GM23338 (cell line): ENCODE data around the gene KLHDC7B. TPM values are rescaled to one million over a fixed set of nuclear protein-coding genes. Genes with fewer than 3 reads are reported as not detected.

Experiments
- ATAC-seq: fragments of 200-7000 bp; cut with Tn5 transposase; 3 replicates; pipeline ENCODE4 v1.9.1; 2020
- DNase-seq: peaks from one replicate; pipeline ENCODE4 v3.0.0-alpha.2; 2015; ENCODE audit warnings: low spot score
- H2AFZ ChIP-seq: fragments of 200-600 bp; sonication (generic); 2 replicates; pipeline ENCODE4 v1.8.0; 2016; ENCODE audit warnings: antibody characterized with exemption, mild to moderate bottlenecking, moderate library complexity
- H3F3A ChIP-seq: fragments of 200-600 bp; sonication (generic); replicated peaks from 2 replicates; pipeline ENCODE4 v1.8.0; 2017; ENCODE audit warnings: antibody characterized with exemption, mixed run types, low read depth
- H3K27ac ChIP-seq: fragments of 200-600 bp; sonication (generic); 2 replicates; pipeline ENCODE4 v1.6.1; 2016; ENCODE audit warnings: low read depth
- H3K27me3 ChIP-seq: fragments of 200-600 bp; sonication (generic); 2 replicates; pipeline ENCODE4 v1.8.0; 2016; ENCODE audit warnings: mild to moderate bottlenecking, mixed run types, moderate library complexity; ENCODE audit not compliant: insufficient read depth
- H3K36me3 ChIP-seq: fragments of 200-600 bp; sonication (generic); 2 replicates; pipeline ENCODE4 v1.8.0; 2016; ENCODE audit warnings: mild to moderate bottlenecking; ENCODE audit not compliant: insufficient read depth
- H3K4me1 ChIP-seq: fragments of 200-600 bp; sonication (generic); 2 replicates; pipeline ENCODE4 v1.8.0; 2016; ENCODE audit warnings: mild to moderate bottlenecking, moderate library complexity; ENCODE audit not compliant: insufficient read depth
- H3K4me2 ChIP-seq: fragments of 200-600 bp; sonication (generic); 2 replicates; pipeline ENCODE4 v1.7.1; 2017; ENCODE audit warnings: mixed run types
- H3K4me3 ChIP-seq: fragments of 200-600 bp; sonication (generic); 2 replicates; pipeline ENCODE4 v1.6.1; 2016; ENCODE audit warnings: mixed run types
- H3K79me2 ChIP-seq: fragments of 200-600 bp; sonication (generic); replicated peaks from 2 replicates; pipeline ENCODE4 v1.8.0; 2017; ENCODE audit warnings: mild to moderate bottlenecking; ENCODE audit not compliant: insufficient read depth
- H3K9me2 ChIP-seq: fragments of 200-600 bp; sonication (generic); 2 replicates; pipeline ENCODE4 v1.8.0; 2017; ENCODE audit not compliant: insufficient read depth
- H4K20me1 ChIP-seq: fragments of 200-600 bp; sonication (generic); replicated peaks from 2 replicates; pipeline ENCODE4 v1.8.0; 2017; ENCODE audit warnings: mild to moderate bottlenecking; ENCODE audit not compliant: insufficient read depth
- H3K27ac Mint-ChIP-seq: 2 replicates; pipeline ENCODE4 v1.8.0; 2020; ENCODE audit warnings: inconsistent platforms, mild to moderate bottlenecking, moderate library complexity, mixed read lengths
- H3K27me3 Mint-ChIP-seq: 3 replicates; pipeline ENCODE4 v1.8.0; 2022; ENCODE audit warnings: low read depth, mild to moderate bottlenecking, moderate library complexity, mixed read lengths, inconsistent platforms; ENCODE audit not compliant: insufficient read depth, poor library complexity
- H3K36me3 Mint-ChIP-seq: 3 replicates; pipeline ENCODE4 v1.8.0; 2021; ENCODE audit warnings: low read depth, mild to moderate bottlenecking, inconsistent platforms, moderate library complexity, mixed read lengths
- H3K4me1 Mint-ChIP-seq: 3 replicates; pipeline ENCODE4 v1.8.0; 2020; ENCODE audit warnings: mild to moderate bottlenecking, inconsistent platforms, mixed read lengths
- H3K4me3 Mint-ChIP-seq: 3 replicates; pipeline ENCODE4 v1.8.0; 2021; ENCODE audit warnings: moderate library complexity, mild to moderate bottlenecking, inconsistent platforms, mixed read lengths
- H3K9me3 Mint-ChIP-seq: 3 replicates; pipeline ENCODE4 v1.8.0; 2020; ENCODE audit warnings: moderate library complexity, mild to moderate bottlenecking, inconsistent platforms, mixed read lengths
- CREB1 ChIP-seq: fragments of 250-450 bp; sonication (Bioruptor Pico); IDR thresholded peaks from 2 replicates; pipeline ENCODE4 v1.5.0; 2020; ENCODE audit warnings: low read depth, mild to moderate bottlenecking, moderate library complexity
- EZH2 ChIP-seq: fragments of 200-600 bp; sonication (generic); IDR thresholded peaks from one replicate; pipeline ENCODE4 v1.8.0; 2017; ENCODE audit warnings: antibody characterized with exemption, mild to moderate bottlenecking, low read depth; ENCODE audit not compliant: unreplicated experiment
- EZH2phosphoT487 ChIP-seq: fragments of 200-600 bp; sonication (generic); IDR thresholded peaks from one replicate; pipeline ENCODE4 v1.8.1; 2018; ENCODE audit warnings: antibody characterized with exemption; ENCODE audit not compliant: unreplicated experiment
- JUNB ChIP-seq: IDR thresholded peaks from one replicate; pipeline ENCODE4 v1.6.1; 2016; ENCODE audit warnings: antibody characterized with exemption; ENCODE audit not compliant: unreplicated experiment
- NANOG ChIP-seq: IDR thresholded peaks from 2 replicates; pipeline ENCODE4 v1.6.1; 2016; ENCODE audit warnings: antibody characterized with exemption, borderline replicate concordance
- POLR2AphosphoS5 ChIP-seq: IDR thresholded peaks from 2 replicates; pipeline ENCODE4 v1.6.1; 2016; ENCODE audit warnings: antibody characterized with exemption, low read depth
- STAT1 ChIP-seq: IDR thresholded peaks from one replicate; pipeline ENCODE4 v1.6.1; 2016; ENCODE audit warnings: antibody characterized with exemption; ENCODE audit not compliant: unreplicated experiment
- ZNF114 ChIP-seq: fragments of 250-450 bp; sonication (Bioruptor Pico); IDR thresholded peaks from 2 replicates; pipeline ENCODE4 v1.5.0; 2020; ENCODE audit warnings: mild to moderate bottlenecking, moderate library complexity
- ZNF331 ChIP-seq: fragments of 250-450 bp; sonication (Bioruptor Pico); IDR thresholded peaks from 2 replicates; pipeline ENCODE4 v1.5.0; 2020; ENCODE audit warnings: low read depth, mild to moderate bottlenecking, moderate library complexity
- polyA plus RNA-seq: library from polyadenylated mRNA; unstranded; fragments of >200 nt; fragmentation: Nextera tagmentation; extraction: Ambion mirVana; gene quantifications from 2 replicates; pipeline ENCODE4 v1.2.1, GENCODE V29; 2016
- total RNA-seq: library from RNA; depleted of rRNA; stranded (reverse); fragments of >200 nt; shearing (Covaris generic); gene quantifications from 2 replicates; pipeline ENCODE4 v1.2.3, GENCODE V29; 2014
- TF ChIP-seq, protein P1 (sequence below): IDR thresholded peaks from 2 replicates; pipeline ENCODE4 v1.6.1; 2016; ENCODE audit warnings: antibody characterized with exemption
- TF ChIP-seq, protein P2 (sequence below), 2 experiments: fragments of 200-600 bp in 1 of 2; sonication (generic) in 1 of 2; conservative IDR thresholded peaks; 2 replicates each; pipeline versions ENCODE4 v1.5.1 to v1.6.1; 2016 to 2017; ENCODE audit warnings: antibody characterized with exemption in 2 of 2, low read depth in 2 of 2, mild to moderate bottlenecking in 2 of 2, moderate library complexity in 1 of 2
- TF ChIP-seq, protein P3 (sequence below): IDR thresholded peaks from one replicate; pipeline ENCODE4 v1.6.1; 2018; ENCODE audit warnings: antibody characterized with exemption; ENCODE audit not compliant: unreplicated experiment
- TF ChIP-seq, protein P4 (sequence below): fragments of 250-450 bp; sonication (Bioruptor Pico); IDR thresholded peaks from 2 replicates; pipeline ENCODE4 v1.5.0; 2020; ENCODE audit warnings: mild to moderate bottlenecking, moderate library complexity

KLHDC7B gene
- total and polyA plus RNA-seq, 2 experiments from 2014 or later, result not detected

DNA sequence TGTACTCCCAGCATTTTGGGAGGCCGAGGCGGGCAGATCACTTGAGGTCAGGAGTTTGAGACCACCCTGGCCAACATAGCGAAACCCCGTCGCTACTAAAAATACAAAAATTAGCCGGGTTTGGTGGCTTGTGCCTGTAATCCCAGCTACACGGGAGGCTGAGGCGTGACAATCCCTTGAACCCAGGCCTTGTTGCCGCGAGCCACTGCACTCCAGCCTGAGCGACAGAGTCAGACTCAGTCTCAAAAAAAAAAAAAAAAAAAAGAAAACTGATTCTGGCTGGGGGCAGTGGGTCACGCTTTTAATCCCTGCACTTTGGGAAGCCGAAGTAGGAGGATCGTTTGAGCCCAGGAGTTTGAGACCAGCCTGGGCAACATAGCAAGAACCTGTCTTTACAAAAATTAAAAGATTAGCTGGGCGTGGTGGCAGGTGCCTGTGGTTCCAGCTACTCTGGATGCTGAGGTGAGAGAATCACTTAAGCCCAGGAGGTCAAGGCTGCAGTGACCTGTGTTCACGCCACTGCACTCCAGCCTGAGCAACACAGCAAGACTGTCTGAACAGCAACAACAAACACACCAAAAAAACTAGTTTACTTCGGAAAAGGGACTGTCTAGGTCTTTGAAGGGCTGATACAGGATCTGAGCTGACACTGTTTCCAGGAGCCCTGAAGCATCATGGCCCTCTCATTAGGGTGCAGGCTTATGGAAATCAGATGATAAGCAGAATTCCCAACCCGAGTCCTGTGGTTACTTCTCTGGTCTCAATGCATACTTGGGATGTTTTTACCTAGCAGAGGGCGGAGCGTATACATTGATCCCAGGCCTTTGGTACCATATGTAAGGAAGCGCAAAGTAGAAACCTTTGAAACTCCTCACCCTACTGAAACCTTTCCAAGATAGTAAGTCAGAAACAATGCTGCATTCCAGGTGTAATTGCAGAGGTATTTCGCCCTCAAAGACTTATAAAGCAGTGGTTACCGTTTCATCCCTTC lies 38.7 kb downstream of the KLHDC7B start:
- no peak for ATAC-seq
- no peak overlapping the region for H3K27ac Mint-ChIP-seq
- DNase-seq, result peak; percentile 55

More for the DNA sequence above, 38.7 kb downstream of the KLHDC7B start:
- Histone ChIP-seq H3K9me2 (no peaks in the 10 kb centered on the region), H2AFZ (no peak overlapping the region), H3K4me1 (peaks cover 8% of the 10 kb centered on the region), H3F3A (peaks cover 15% of the 10 kb centered on the region), H3K27ac (no peak overlapping the region), H3K36me3 (no peaks in the 10 kb centered on the region), H3K79me2 (no peaks in the 10 kb centered on the region), H3K4me3 (no peak overlapping the region), H3K4me2 (peak overlapping the region; percentile 90; the same call in 1 of the 2 replicates), H4K20me1 (peaks cover 3% of the 10 kb centered on the region; the same call in 1 of the 2 replicates), H3K27me3 (peaks cover 10% of the 10 kb centered on the region; the same call in 1 of the 2 replicates)
- H3K36me3 Mint-ChIP-seq, result no peaks in the 10 kb centered on the region; the same call in 2 of the 3 replicates
- TF ChIP-seq NANOG (no peak), ZNF114 (CRISPR knock-in tag) (no peak), POLR2AphosphoS5 (no peak), EZH2 (no peak), JUNB (no peak), CREB1 (CRISPR knock-in tag) (no peak), STAT1 (no peak), EZH2phosphoT487 (no peak), ZNF331 (CRISPR knock-in tag) (no peak)
- TF ChIP-seq, protein P1, sequence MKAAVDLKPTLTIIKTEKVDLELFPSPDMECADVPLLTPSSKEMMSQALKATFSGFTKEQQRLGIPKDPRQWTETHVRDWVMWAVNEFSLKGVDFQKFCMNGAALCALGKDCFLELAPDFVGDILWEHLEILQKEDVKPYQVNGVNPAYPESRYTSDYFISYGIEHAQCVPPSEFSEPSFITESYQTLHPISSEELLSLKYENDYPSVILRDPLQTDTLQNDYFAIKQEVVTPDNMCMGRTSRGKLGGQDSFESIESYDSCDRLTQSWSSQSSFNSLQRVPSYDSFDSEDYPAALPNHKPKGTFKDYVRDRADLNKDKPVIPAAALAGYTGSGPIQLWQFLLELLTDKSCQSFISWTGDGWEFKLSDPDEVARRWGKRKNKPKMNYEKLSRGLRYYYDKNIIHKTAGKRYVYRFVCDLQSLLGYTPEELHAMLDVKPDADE, result no peak
- TF ChIP-seq, protein P2, sequence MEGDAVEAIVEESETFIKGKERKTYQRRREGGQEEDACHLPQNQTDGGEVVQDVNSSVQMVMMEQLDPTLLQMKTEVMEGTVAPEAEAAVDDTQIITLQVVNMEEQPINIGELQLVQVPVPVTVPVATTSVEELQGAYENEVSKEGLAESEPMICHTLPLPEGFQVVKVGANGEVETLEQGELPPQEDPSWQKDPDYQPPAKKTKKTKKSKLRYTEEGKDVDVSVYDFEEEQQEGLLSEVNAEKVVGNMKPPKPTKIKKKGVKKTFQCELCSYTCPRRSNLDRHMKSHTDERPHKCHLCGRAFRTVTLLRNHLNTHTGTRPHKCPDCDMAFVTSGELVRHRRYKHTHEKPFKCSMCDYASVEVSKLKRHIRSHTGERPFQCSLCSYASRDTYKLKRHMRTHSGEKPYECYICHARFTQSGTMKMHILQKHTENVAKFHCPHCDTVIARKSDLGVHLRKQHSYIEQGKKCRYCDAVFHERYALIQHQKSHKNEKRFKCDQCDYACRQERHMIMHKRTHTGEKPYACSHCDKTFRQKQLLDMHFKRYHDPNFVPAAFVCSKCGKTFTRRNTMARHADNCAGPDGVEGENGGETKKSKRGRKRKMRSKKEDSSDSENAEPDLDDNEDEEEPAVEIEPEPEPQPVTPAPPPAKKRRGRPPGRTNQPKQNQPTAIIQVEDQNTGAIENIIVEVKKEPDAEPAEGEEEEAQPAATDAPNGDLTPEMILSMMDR (conservative IDR thresholded peaks at IDR 0.05; ENCODE audit: low read depth in 2 of 2), result no peak
- TF ChIP-seq, protein P3, sequence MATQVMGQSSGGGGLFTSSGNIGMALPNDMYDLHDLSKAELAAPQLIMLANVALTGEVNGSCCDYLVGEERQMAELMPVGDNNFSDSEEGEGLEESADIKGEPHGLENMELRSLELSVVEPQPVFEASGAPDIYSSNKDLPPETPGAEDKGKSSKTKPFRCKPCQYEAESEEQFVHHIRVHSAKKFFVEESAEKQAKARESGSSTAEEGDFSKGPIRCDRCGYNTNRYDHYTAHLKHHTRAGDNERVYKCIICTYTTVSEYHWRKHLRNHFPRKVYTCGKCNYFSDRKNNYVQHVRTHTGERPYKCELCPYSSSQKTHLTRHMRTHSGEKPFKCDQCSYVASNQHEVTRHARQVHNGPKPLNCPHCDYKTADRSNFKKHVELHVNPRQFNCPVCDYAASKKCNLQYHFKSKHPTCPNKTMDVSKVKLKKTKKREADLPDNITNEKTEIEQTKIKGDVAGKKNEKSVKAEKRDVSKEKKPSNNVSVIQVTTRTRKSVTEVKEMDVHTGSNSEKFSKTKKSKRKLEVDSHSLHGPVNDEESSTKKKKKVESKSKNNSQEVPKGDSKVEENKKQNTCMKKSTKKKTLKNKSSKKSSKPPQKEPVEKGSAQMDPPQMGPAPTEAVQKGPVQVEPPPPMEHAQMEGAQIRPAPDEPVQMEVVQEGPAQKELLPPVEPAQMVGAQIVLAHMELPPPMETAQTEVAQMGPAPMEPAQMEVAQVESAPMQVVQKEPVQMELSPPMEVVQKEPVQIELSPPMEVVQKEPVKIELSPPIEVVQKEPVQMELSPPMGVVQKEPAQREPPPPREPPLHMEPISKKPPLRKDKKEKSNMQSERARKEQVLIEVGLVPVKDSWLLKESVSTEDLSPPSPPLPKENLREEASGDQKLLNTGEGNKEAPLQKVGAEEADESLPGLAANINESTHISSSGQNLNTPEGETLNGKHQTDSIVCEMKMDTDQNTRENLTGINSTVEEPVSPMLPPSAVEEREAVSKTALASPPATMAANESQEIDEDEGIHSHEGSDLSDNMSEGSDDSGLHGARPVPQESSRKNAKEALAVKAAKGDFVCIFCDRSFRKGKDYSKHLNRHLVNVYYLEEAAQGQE, result no peak
- TF ChIP-seq, protein P4, sequence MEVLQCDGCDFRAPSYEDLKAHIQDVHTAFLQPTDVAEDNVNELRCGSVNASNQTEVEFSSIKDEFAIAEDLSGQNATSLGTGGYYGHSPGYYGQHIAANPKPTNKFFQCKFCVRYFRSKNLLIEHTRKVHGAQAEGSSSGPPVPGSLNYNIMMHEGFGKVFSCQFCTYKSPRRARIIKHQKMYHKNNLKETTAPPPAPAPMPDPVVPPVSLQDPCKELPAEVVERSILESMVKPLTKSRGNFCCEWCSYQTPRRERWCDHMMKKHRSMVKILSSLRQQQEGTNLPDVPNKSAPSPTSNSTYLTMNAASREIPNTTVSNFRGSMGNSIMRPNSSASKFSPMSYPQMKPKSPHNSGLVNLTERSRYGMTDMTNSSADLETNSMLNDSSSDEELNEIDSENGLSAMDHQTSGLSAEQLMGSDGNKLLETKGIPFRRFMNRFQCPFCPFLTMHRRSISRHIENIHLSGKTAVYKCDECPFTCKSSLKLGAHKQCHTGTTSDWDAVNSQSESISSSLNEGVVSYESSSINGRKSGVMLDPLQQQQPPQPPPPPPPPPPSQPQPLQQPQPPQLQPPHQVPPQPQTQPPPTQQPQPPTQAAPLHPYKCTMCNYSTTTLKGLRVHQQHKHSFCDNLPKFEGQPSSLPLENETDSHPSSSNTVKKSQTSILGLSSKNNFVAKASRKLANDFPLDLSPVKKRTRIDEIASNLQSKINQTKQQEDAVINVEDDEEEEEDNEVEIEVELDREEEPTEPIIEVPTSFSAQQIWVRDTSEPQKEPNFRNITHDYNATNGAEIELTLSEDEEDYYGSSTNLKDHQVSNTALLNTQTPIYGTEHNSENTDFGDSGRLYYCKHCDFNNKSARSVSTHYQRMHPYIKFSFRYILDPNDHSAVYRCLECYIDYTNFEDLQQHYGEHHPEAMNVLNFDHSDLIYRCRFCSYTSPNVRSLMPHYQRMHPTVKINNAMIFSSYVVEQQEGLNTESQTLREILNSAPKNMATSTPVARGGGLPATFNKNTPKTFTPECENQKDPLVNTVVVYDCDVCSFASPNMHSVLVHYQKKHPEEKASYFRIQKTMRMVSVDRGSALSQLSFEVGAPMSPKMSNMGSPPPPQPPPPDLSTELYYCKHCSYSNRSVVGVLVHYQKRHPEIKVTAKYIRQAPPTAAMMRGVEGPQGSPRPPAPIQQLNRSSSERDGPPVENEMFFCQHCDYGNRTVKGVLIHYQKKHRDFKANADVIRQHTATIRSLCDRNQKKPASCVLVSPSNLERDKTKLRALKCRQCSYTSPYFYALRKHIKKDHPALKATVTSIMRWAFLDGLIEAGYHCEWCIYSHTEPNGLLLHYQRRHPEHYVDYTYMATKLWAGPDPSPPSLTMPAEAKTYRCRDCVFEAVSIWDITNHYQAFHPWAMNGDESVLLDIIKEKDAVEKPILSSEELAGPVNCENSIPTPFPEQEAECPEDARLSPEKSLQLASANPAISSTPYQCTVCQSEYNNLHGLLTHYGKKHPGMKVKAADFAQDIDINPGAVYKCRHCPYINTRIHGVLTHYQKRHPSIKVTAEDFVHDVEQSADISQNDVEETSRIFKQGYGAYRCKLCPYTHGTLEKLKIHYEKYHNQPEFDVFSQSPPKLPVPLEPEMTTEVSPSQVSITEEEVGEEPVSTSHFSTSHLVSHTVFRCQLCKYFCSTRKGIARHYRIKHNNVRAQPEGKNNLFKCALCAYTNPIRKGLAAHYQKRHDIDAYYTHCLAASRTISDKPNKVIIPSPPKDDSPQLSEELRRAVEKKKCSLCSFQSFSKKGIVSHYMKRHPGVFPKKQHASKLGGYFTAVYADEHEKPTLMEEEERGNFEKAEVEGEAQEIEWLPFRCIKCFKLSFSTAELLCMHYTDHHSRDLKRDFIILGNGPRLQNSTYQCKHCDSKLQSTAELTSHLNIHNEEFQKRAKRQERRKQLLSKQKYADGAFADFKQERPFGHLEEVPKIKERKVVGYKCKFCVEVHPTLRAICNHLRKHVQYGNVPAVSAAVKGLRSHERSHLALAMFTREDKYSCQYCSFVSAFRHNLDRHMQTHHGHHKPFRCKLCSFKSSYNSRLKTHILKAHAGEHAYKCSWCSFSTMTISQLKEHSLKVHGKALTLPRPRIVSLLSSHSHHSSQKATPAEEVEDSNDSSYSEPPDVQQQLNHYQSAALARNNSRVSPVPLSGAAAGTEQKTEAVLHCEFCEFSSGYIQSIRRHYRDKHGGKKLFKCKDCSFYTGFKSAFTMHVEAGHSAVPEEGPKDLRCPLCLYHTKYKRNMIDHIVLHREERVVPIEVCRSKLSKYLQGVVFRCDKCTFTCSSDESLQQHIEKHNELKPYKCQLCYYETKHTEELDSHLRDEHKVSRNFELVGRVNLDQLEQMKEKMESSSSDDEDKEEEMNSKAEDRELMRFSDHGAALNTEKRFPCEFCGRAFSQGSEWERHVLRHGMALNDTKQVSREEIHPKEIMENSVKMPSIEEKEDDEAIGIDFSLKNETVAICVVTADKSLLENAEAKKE (CRISPR knock-in tag), result no peak
- peaks cover 7% of the 10 kb centered on the region for H3K4me1 Mint-ChIP-seq
- H3K4me3 Mint-ChIP-seq, result peak overlapping the region; percentile 86
- H3K9me3 Mint-ChIP-seq, result no peaks in the 10 kb centered on the region
- peaks cover 10% of the 10 kb centered on the region for H3K27me3 Mint-ChIP-seq
